Peyer's patch (tissue), 4 donors: ENCODE measurements around the gene LACC1. TPM values are rescaled to one million over a fixed set of nuclear protein-coding genes. Genes with fewer than 3 reads are reported as not detected.

Source experiments
- DNase-seq, 3 donors: peaks; one replicate each; pipeline ENCODE4 v3.0.0-alpha.2; 2017 to 2019
- H3K27ac ChIP-seq, 4 donors: fragments of 200-600 bp; sonication (generic); one replicate each; pipeline ENCODE4 v1.5.1; 2016 to 2019
- H3K27me3 ChIP-seq, 2 donors: fragments of 200-600 bp; sonication (generic); one replicate each; pipeline ENCODE4 v1.5.1; 2019
- H3K36me3 ChIP-seq, 3 donors: fragments of 200-600 bp; sonication (generic); one replicate each; pipeline ENCODE4 v1.5.1; 2016 to 2019
- H3K4me1 ChIP-seq, 4 donors: fragments of 200-600 bp; sonication (generic); one replicate each; pipeline ENCODE4 v1.5.1; 2016 to 2019
- H3K4me3 ChIP-seq, 4 donors: fragments of 200-600 bp; sonication (generic); 1 replicate in 3 of 4; 2 replicates in 1 of 4; pipeline ENCODE4 v1.5.1; 2016 to 2019; ENCODE audit warnings: mild to moderate bottlenecking in 1 of 4
- H3K9me3 ChIP-seq, 4 donors: fragments of 200-600 bp; sonication (generic); one replicate each; pipeline ENCODE4 v1.5.1; 2016 to 2019; ENCODE audit warnings: mild to moderate bottlenecking in 1 of 4
- CTCF ChIP-seq, 6 experiments: fragments of 450-650 bp in 4 of 6; fragments of 200-600 bp in 2 of 6; sonication (generic) in 1 of 6; IDR thresholded peaks; one replicate each; pipeline ENCODE4 v1.5.1; 2017 to 2019; ENCODE audit warnings: antibody characterized with exemption in 6 of 6, mild to moderate bottlenecking in 3 of 6, moderate library complexity in 1 of 6
- POLR2A ChIP-seq, 2 donors: fragments of 450-650 bp; IDR thresholded peaks; one replicate each; pipeline ENCODE4 v1.5.1; 2017; ENCODE audit warnings: antibody characterized with exemption in 2 of 2, mild to moderate bottlenecking in 2 of 2, moderate library complexity in 2 of 2
- total RNA-seq, 4 donors: library from RNA; depleted of rRNA; stranded (reverse); fragments of >200 nt; gene quantifications; one replicate each; pipeline ENCODE4 v1.1.0, GENCODE V29; 2016

LACC1 gene
- total RNA-seq, 4 donors from 2014 or later: 7.9 to 24.8 (median 17.4) TPM

DNA sequence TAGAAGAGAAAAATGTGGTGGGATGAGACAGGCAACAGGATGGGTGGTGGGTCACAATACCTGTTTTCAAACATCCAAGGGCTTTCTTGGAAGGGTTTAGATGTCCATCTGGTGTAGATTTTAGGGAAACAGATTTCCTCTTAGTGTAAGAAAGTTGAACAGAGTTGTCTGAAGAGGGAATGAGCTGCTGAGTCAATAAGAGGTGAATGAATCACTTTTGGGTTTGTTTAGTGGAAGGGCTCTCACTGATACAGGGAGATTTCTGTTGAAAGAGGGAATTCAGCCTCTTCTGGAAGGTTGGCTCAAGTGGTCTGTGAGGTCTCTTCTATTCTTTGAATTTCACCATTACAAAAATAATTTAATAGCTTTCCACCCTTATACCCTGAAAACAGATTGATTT, 54.6 kb downstream of the LACC1 start:
- TF ChIP-seq POLR2A (IDR thresholded peaks at IDR 0.05) (no peak), CTCF (IDR thresholded peaks at IDR 0.05) (no peak)
- no peak for DNase-seq

GRCh38 chr13:43935878-43936277, 56.2 kb downstream of the LACC1 start:
- no peak overlapping the region for H3K27ac ChIP-seq
- no peaks in the 10 kb centered on the region for H3K27me3 ChIP-seq
- DNase-seq: no peak
- H3K4me3 ChIP-seq: no peak overlapping the region
- H3K36me3 ChIP-seq: no peaks in the 10 kb centered on the region
- H3K4me1 ChIP-seq: no peaks in the 10 kb centered on the region
- H3K9me3 ChIP-seq: no peaks in the 10 kb centered on the region
- no peak for TF ChIP-seq POLR2A (IDR thresholded peaks at IDR 0.05)
- TF ChIP-seq CTCF (IDR thresholded peaks at IDR 0.05): no peak

More for the DNA sequence above, 54.6 kb downstream of the LACC1 start:
- Histone ChIP-seq H3K27me3 (no peaks in the 10 kb centered on the region), H3K36me3 (no peaks in the 10 kb centered on the region), H3K9me3 (no peaks in the 10 kb centered on the region), H3K27ac (no peak overlapping the region), H3K4me3 (no peak overlapping the region), H3K4me1 (no peaks in the 10 kb centered on the region)

GRCh38 chr13:43936647-43937046, 56.9 kb downstream of the LACC1 start:
- DNase-seq: no peak
- TF ChIP-seq POLR2A (IDR thresholded peaks at IDR 0.05): no peak
- TF ChIP-seq CTCF (IDR thresholded peaks at IDR 0.05): no peak
- H3K4me3 ChIP-seq: no peak overlapping the region
- H3K4me1 ChIP-seq: no peaks in the 10 kb centered on the region
- no peaks in the 10 kb centered on the region for H3K27me3 ChIP-seq
- no peak overlapping the region for H3K27ac ChIP-seq
- H3K9me3 ChIP-seq: no peaks in the 10 kb centered on the region
- H3K36me3 ChIP-seq: no peaks in the 10 kb centered on the region

DNA sequence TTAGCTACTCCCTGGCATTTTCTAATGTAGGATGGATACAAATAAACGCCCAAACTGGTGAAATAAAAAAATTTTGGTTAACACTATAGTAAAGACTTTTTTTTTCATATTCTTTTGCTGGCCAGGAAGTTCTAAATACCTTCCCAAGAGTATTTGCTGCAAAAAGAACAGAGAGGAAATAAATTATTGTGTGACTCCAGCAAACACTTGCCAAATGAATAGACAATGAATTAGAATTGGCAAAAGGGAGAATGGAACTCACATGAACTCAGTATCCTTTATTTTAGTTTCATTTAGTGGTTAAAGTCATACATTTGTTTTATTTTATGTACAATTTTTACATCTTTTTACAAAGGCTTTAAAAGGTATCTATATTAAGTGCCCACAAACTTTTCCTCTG, 58.1 kb downstream of the LACC1 start:
- H3K27me3 ChIP-seq: no peaks in the 10 kb centered on the region
- TF ChIP-seq POLR2A (IDR thresholded peaks at IDR 0.05): no peak
- no peak for TF ChIP-seq CTCF (IDR thresholded peaks at IDR 0.05)
- H3K4me3 ChIP-seq: no peak overlapping the region
- no peaks in the 10 kb centered on the region for H3K9me3 ChIP-seq
- no peak overlapping the region for H3K27ac ChIP-seq
- no peaks in the 10 kb centered on the region for H3K4me1 ChIP-seq
- no peak for DNase-seq
- H3K36me3 ChIP-seq: no peaks in the 10 kb centered on the region

DNA sequence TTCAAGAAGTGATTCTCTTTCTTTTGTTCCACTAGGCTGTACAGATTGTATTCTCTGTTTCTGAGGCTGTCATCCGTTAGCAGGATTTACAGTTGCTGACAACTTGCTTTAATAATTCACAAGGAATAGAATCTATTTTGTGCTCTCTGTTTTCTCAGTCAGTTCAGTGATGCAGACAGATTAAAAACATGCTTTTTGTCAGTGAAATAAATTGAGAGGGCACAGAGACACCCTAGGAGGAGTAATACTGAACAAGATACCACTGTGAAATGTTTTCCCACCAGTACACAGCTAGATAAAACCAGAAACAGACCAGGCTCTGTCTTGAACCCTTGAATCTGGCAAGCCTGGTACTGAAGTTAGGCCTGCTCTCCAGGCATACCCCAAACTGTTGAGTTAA, 58.7 kb downstream of the LACC1 start:
- no peak for DNase-seq
- TF ChIP-seq CTCF (IDR thresholded peaks at IDR 0.05) (no peak), POLR2A (IDR thresholded peaks at IDR 0.05) (no peak)
- no peaks in the 10 kb centered on the region for H3K9me3 ChIP-seq
- no peaks in the 10 kb centered on the region for H3K4me1 ChIP-seq
- no peaks in the 10 kb centered on the region for H3K36me3 ChIP-seq
- H3K27ac ChIP-seq: no peak overlapping the region
- H3K27me3 ChIP-seq: no peaks in the 10 kb centered on the region
- H3K4me3 ChIP-seq: no peak overlapping the region

GRCh38 chr13:43939086-43939485, 59.4 kb downstream of the LACC1 start:
- H3K4me1 ChIP-seq: no peaks in the 10 kb centered on the region
- H3K27me3 ChIP-seq: no peaks in the 10 kb centered on the region
- H3K9me3 ChIP-seq: no peaks in the 10 kb centered on the region
- H3K4me3 ChIP-seq: no peak overlapping the region
- no peaks in the 10 kb centered on the region for H3K36me3 ChIP-seq
- DNase-seq: no peak
- TF ChIP-seq CTCF (IDR thresholded peaks at IDR 0.05): no peak
- TF ChIP-seq POLR2A (IDR thresholded peaks at IDR 0.05): no peak
- no peak overlapping the region for H3K27ac ChIP-seq
